Eye (tissue), 1 donor: Measurements from ENCODE around the gene MSANTD4.
A peak's percentile ranks its signal among the peaks of the same experiment; 100 is the strongest.
"Not testable (repeated sequence)": the region's sequence is repeated elsewhere in the genome, so short reads cannot be mapped to it uniquely, and the experiment has no call there.

Experiments
- DNase-seq: peaks from one replicate; pipeline ENCODE4 v3.0.0-alpha.2; 2015

MSANTD4 gene

DNA sequence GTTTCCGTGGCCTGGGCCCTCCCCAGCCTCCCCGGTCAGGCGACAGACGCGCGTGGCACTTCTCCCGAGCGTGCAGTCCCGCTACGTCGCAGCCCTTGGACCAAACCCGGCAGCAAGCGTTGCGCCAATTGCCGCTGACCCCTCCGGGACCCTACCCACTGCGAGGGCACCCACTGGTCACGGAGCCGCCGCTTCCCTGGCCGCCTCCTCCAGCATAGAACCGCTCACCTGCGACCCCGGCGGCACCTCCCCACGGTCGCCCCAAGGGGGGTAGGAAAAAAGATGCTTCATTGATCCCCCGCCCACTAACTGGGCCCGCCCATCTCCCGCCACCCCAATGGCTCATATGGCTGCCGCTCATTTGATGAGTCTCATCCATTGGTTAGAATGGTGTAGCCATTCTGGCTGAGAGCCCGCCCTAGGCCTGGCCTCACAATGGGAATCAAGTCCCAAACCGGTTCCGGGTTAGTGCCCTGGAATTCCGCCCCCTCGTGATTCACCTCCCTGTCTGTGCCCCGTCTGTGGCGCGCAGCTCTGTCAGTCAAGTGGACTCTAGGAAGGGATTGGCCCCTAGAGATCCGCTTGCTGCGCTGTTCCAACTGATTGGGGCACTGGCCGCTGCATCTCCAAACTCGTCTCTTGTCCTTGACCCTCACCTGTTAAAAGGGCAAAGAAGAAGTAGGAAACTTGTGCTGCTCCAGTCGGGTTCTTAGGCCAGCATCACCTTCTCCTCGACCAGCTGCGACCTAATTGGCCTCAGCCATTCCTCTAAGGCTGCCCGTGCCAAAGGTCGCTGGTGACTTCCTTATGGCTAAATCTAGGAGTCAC is at the start of gene MSANTD4:
MSANTD4 (minus strand) TSS at position 274 of the 828 bp plus-strand sequence. CDS start 11,323 bp downstream, outside the sequence.
- DNase-seq: peak; percentile 100

DNA sequence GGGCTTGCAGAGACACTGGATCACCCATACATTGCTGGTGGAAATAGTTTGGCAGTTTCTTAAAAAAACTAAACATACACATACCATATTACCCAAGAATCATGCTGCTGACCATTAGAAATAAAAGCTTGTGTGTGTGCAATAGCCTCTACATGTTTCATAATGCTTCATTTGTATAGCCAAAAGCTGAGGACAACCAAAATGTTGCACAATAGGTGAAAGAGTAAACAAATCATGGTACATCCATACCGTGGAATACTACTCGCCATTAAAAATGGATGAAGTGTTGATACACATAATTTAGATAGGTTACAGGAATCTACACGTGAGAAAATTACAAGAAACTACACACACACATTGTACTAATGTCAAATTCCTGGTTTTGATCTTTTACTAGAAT is 48.6 kb upstream of the MSANTD4 start:
- DNase-seq: no peak

DNA sequence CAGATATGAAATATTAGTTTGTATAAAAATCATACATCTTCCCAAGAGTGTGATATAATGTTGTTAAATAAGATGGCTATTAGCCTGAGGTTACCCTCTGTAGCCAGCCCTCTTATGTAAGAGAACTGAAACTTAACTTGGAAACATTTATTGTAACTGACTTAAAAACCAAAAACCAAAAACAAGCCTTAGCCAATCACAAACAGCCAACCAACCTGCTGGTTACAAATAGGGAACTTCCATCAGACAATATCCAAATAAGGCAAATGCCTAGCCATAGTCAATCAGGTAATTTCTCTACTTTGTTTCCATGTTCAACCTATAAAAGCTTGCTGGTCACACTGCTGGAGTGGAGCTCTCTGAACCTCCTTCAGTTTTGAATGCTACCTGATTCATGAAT is 41.0 kb upstream of the MSANTD4 start:
- DNase-seq: no peak

DNA sequence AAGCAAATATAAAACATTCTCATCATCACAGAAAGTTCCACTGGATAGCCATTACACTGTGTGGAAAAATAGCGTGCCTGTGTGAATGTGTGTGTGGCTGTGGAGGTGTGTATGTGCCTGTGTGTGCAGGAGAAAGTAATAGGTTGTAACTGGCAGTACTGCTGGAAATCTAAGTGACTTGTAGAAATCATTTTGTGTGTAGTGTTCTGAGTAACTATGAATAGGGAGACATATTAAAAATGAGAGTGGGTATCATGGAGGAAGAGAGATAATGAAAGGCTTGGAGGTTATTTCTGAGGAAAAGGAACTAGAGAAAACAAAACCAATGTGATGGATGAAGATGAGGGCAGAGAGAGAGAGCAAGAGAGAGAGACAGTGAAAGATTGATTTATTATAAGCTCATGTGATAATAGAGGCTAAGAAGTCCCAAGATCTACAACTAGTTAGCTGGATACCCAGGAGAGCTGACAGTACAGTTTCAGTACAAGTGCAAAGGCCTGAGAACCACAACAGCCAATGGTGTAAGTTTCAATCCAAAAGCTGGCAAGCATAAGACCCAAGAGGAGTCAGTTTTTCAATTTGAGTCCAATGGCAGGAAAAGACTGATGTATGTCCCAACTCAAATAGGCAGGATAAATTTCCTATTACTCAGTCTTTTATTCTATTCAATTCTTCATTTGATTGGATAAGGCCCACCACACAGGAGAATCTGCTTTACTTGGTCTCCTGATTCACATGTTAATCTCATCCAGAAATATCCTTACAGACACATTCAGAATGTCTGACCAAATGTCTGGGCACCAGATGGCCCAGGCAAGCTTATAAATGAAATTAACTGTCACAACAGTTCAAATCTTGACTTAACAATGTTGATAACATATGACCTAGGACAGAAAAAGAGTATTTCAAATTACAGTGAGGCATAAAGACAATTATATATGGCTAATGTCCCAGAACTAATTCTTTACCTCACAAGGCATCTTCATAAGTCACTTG is 40.2 kb upstream of the MSANTD4 start:
- DNase-seq: no peak

DNA sequence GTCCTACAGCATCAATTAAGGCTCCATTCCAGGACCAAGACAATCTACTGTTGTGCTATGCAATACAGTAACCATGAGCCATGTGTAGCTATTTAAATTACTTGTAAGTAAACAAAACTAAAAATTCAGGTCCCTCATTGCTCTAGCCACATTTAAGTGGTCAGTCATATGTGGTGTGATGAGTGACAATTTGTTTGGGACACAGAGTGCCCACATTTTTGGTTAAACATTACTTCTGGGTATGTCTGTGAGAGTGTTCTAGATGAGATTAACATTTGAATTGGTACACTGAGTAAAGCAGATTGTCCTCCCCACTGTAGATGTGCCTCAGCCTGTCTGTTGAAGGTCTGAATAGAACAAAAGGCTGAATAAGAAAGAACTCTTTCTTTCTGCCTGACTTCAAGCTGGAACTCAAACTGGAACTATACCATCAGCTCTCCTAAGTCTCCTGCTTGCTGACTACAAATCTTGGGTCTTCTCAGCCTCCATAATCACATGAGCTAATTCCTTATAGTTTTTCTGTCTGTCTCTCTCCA is 39.3 kb upstream of the MSANTD4 start:
- DNase-seq: no peak

DNA sequence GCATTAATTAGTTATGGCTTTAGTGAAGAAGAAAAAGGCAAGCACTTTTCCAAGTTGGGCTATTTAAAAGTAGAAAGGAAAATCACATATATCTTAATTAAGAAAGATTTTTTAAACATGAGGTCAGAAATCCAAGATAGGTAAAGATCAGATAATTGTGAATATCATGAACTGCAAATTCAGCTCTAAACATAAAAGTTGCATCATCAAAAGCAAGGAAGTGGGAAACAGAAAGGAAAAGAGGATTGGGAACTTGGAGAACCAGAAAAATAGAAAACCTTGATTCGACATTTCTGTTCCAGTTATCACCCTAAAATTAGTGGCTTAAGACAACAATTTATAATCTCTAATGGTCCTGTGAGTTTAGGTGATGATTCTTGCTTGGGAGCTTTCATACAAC is 37.6 kb upstream of the MSANTD4 start:
- no peak for DNase-seq

DNA sequence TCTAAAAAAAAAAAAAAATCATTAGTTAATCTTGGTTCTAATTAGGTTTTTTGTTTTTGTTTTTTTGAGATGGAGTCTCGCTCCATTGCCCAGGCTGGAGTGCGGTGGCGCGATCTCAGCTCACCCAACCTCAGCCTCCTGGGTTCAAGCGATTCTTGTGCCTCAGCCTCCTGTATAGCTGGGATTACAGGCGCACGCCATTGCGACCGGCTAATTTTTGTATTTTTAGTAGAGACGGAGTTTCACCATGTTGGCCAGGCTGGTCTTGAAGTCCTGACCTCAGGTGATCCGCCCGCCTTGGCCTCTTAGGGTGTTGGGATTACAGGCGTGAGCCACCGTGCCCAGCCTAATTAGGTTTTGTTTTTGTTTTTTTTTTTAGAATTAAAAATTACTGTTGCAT is 36.3 kb upstream of the MSANTD4 start:
- not testable (repeated sequence) for DNase-seq

DNA sequence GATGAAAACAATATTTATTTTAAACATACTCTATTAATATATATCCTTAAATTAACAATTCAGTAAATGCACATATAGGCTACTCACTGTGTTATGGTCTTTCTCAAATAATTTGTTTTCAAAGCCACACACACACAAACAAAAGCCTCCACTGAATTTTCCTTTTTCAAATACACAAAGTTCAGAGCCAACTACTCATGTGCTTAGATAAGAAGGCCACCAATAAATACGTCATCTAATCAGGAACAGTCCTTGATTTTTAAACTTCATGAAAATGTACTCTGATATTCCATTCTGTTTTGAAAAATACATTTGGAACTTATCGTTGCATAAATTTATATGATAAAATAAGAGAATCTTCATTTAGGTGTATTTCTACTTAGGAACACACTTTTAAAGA is 29.1 kb upstream of the MSANTD4 start:
- DNase-seq: no peak

DNA sequence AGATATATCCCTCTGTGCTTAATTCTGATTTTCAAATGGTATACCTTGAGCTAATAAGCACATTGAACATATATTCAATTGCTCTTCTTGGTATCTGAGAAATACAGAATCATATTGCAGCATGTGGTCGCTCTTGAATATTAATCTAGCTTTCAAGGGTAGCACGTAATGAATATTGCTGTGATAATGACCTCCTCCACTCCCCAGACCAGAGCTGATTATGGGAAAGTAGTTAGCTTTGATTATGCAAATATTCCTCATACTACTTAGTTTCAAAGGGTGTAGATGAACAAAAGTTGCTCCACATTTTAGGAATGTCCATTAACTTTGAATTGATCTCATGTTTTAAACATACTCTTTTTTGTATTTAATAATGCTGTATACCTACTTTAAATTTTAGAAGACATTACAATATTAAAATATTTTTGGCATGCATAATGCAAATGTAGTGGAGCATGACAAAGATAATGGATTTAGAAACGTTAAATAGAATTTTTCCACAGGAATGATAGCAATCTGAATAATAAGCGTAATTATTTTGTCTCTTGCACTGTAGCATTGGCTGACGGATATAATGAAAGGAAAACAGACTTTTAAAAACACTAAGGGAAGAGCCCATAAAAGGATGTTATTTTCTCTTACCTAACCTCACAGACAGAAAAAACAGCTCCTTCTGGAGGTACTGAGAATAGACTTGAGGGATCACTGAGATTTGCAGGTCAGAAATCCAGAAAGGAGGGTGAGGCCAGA is 27.9 kb upstream of the MSANTD4 start:
- DNase-seq: no peak

DNA sequence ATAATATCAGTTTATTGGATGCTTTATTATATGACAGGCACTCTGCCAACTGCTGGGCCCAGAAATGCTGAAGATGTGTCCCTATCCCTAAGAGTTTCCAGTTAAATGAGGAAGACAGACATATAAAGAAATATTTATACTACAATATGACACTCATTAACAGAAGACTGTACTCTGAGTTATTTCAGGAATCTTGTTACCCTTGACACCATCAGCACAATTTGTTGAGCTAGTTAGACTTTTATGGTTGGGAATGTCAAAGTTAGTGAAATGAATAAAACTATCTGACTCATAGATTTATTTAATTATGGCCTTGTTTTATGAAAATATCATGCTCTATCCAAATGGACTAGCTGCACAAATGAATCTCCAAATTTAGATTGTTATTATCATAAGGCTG is 25.6 kb upstream of the MSANTD4 start:
- no peak for DNase-seq

DNA sequence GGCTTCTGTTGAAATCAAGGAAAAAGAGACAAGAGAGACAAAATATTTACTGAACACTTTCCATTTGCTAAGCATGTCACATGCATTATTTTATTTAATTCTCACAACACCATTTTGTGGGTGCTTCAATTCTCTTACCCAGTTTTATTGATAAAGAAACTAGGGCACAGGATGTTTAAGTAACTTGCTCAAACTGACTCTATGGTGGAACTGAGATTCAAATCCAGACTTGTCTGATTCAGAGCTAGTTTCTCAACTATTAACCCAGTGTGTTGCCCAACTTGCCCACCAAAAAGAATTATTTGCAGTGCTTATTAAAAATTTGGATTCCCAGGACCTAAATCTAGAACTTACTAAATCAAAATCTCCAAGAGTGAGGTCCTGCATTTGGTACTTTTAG is 21.5 kb upstream of the MSANTD4 start:
- DNase-seq: no peak

DNA sequence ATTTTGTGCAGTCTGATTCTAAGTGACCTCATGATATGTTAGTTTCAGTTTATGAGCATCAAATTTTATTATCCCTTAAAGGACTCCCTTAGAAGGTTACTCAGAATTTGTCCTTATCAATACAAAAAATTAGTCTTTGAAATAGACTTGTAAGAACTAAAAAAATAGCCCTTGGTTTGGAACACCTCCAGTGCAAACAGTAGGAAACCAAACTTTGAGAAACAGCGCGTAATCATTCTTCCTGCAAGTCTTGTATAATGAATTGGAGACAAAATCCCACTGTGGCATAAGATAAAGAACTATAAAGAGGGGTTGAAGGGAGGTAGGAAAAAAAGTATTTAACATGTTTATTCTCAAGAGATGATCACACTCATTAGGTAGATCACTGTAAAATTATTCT is 10.8 kb upstream of the MSANTD4 start:
- no peak for DNase-seq

DNA sequence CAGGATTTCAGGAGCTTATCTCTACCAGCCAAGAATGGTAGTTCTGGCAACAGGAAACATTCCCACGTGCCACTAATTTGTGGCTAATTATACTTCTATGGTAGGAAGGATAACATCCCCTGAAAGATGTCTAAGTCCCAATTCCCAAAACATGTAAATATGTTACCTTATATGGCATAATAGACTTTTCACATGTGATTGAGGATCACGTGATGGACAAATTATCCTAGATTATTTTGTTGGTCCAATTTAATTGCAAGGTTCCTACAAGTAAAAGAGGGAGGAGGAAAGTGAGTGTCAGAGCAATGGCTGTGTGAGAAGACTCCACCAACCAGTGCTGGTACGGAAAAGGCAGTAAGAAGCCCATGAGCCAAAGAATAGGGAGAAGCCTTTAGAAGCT is 9.9 kb upstream of the MSANTD4 start:
- DNase-seq: no peak

DNA sequence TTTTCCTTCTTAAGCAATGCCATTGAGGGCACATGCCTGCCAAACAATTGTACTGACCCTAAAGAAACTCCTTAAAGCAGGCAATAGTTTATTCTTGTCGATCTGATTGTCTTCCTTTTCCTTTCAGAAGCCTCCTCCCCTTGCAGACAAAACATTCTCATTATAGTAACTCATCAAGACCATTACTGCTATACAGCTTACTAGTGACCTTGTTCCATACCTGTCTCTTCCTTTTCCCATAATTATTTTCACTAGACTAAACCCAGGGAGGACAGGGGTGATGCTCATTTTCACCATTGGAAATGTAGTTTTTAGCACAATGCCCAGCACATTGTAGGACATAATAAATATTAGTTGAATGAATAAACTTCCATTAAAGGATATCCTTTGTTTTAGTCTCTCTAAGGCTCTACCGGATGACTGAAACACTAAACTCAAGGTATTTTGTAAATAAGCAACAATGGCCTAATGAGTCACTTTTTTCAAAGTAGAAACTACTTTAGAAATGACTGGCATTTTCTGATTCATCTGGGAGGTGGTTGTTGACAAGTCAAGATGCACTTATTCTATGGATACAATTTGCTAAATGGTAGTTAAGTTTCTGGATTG is 9.3 kb upstream of the MSANTD4 start:
- no peak for DNase-seq

DNA sequence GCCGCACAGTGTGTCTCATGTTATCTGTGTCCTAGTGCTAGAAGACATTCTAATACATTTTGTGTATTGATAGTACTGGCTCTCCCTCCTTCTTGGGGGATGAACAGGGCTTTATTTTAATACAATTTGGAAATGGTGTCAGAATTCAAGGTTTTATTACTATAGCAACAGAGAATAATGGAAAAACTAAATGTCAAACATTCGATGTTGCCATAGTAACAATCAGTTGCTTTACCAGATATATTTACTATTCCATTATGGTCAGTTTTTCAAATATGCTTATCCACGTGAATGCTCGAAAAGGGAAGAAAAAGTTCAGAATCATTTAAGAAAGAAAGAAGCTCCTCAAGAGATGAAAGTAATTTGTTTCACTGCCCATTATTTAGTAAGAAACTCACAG is 8.6 kb upstream of the MSANTD4 start:
- no peak for DNase-seq

DNA sequence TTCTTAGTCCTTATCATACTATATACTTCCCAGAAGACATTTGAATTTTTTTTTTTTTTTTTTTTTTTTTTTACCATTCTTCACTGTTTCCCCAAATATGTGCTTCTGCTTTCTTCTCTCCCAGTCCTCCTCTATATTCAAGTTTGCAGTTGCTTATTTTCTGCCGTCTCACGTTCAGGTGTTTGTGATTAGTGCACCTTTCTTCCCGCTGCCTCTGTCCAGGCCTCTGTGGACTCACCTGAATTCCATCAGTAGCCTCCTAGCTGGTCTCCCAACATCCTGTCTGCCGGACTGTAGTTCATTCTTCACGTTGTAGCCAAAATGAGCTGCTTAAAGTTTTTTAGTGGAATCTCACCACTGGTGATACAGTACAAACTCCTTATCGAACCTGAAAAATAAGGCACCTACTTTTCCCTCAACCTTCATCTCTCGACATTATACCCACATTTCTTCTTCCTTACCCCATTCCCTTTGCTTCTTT is 795 bp upstream of the MSANTD4 start:
- no peak for DNase-seq

DNA sequence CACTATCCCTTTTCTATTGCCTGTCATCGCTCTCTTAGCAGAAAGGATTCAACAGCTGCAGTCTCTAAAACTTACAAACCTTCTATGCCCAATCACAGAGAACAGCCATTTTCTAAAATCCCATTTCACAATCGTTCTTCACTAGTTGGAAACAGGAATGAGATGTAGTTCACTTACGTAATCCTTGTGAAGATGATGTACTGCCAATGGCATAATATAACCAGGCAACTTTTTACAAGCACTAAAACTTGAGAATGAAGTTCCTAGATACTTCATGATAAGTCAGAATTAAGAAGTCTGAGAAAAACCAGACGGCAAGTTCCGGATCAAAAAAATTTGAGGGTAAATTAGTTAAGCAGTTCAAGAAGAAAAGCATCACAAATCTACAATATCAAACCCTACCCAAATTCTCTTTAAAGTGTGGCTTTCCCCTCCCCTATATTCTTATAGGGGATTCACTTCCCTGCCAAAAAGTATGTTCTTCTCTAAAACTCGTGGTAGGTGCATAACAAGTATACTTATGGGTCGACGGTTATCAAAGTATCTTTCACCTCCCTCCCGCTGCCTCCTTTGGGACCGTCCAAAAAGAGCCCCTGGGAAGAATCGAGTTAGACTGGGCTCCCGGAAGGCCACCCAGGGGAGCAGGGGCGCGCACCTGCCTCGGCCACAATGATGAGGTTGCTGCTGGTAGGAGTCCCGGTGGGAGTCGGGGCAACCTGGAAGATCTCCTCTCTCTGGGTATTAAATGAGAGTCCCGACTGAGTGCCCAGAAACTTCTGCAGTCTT is 666 bp downstream of the MSANTD4 start:
- peak; percentile 40 for DNase-seq

DNA sequence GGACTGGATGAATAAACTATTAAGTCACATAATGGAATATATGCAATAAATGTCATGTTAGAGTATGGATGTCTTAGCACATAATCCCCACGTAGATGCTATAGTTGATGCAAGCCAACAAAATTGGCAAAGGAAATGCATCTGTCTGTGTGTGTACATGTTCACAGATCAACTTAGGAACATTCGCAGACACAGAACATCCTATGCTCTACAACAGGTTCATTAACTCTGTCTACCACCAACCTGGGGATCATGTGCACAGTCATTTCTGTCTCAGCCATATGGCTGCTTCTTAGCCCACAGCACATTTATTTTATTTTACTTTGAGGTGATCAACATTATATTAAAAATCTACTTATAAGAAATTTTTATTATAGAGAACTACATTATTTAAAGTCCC is 4.9 kb downstream of the MSANTD4 start:
- DNase-seq: no peak

DNA sequence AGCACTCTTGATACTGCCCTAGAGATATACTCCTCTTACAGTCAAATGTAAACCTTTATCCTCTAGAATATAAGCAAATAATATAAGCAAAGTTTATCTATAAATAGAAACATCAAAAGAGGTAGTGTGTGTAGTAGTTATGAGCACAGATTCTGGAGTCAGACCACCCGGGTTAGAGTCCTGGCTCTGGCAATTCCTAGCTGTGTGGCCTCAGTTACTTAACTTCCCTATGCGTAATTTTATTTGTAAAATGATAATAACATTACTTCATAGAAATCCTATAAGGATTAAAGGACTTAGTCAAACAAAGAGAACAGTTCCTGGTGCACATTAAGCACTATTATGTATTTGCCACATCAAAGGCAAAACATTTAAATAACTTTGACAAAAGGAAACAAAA is 7.0 kb downstream of the MSANTD4 start:
- DNase-seq: peak; percentile 42

DNA sequence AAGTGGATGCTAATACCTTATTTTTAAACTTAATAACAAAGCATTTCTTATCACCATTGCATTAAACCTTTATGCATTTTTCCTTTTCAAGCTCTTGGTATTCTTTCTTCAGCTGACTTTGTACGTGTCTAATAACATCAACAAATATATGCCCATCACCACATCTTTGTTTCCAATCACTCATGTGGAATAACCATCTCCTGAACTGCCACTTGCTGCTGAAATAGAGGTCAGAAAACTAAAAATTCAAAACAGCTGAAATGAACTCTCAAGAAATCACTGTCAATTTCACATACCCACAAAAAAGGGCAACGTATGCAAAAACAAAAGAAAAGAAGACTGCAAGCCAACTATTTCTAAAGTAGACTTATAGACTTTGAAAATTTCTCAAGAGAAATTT is 7.4 kb downstream of the MSANTD4 start:
- peak; percentile 94 for DNase-seq

DNA sequence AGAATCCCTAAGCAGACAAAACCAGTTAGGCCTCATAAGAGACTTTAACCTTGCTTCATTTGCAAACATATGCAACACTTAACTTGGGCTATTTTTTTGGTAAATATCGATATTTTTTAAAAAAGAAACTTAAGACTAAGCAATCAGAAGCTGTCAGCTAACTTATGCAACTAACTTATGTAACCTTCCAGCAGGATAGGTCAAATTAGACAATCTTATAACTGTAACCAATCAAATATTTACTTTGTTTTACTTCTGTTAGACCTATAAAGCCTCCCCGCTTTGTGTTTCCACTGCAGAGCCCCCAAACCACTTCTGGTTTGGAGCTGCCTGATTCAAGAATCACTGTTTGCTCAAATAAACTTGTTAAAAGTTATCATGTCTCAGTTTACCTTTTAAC is 8.0 kb downstream of the MSANTD4 start:
- no peak for DNase-seq
